ENCODE results near the gene AQP1. TPM values are rescaled to one million over a fixed set of nuclear protein-coding genes. Genes with fewer than 3 reads are reported as not detected.

The AQP1 gene
- total and polyA plus RNA-seq, 3 donors from 2014 or later: 15.2 to 55.8 (median 28.1) TPM

DNA sequence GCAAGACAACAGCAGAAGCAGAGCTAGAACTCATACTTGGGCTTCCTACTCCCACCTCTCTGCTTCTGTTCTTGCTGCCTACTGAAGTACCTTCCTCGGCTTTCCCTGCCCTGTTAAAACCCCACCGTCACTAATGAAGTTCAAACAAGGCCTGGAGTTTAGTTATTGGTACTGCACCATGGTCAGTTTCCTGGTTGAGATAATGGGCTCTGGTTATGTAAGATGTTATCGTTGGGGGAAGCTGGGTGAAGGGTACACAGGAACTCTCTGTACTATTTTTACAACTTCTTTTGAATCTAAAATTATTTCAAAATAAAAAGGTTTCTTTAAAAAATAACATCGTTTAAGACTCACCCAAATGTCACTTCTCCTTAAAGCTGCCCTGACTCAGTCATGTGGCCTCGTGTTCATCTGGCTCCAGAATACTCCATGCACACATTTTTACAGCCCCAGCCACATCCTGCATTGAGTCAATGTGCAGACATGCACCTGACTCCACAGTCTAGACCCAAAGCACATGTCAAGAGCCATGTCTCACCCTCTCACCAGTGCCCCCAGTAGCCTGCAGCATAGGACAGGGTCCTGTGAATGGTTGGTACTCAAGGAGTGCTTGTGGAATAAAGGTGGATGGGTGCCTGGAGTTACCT is 36.9 kb upstream of the AQP1 start:
- DNase-seq: no peak
- no peaks in the 10 kb centered on the region for H3K36me3 ChIP-seq (ENCODE audit: low read depth, missing control alignments)
- H3K9me3 ChIP-seq: no peaks in the 10 kb centered on the region
- no peaks in the 10 kb centered on the region for H3K27me3 ChIP-seq
- 85 to 92% methylated on average over 5 of the region's 5 CpGs for WGBS, 2 donors
- H3K4me3 ChIP-seq: no peak overlapping the region
- H3K27ac ChIP-seq: no peak overlapping the region
- intact Hi-C loops (cut with DNase I; ENCODE audit: low total_unique reads): no loop called here
- H3K4me1 ChIP-seq: no peaks in the 10 kb centered on the region
- no peak for TF ChIP-seq CTCF (IDR thresholded peaks at IDR 0.05)
- no peak for TF ChIP-seq POLR2A (IDR thresholded peaks at IDR 0.05)

- Histone ChIP-seq H3K36me3 (ENCODE audit: low read depth, missing control alignments) (no peaks in the 10 kb centered on the region), H3K9me3 (no peaks in the 10 kb centered on the region), H3K4me1 (no peaks in the 10 kb centered on the region), H3K27me3 (no peaks in the 10 kb centered on the region), H3K27ac (no peak overlapping the region), H3K4me3 (no peak overlapping the region)
- TF ChIP-seq CTCF (IDR thresholded peaks at IDR 0.05) (no peak), POLR2A (IDR thresholded peaks at IDR 0.05) (no peak)
- WGBS, 2 donors: 83 to 86% methylated on average over 9 of the region's 9 CpGs
- intact Hi-C loops (cut with DNase I; ENCODE audit: low total_unique reads): no loop called here
- no peak for DNase-seq
Measured at GRCh38 chr7:30877015-30877769, 34.5 kb upstream of the AQP1 start.

DNA sequence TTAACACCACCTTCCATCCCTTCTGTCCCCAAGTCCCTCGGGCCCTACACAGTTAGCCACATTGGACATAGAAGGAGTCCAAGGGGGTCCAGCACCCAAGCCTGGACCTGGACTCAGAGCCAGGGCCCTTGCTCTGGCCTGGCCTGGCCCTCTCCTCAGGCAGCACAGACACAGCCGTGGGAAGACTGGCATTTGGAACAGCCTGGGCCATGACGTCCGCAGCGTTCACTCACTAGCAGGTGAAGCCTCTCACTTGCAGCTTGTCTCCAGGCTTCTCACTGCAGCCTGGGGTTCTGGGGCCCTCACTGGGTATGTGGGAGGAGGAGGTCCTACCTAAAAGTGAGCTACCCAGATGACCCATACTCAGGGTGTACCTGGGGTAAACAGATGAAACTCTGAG is 33.7 kb upstream of the AQP1 start:
- intact Hi-C loops (cut with DNase I; ENCODE audit: low total_unique reads): no loop called here
- H3K4me1 ChIP-seq: no peaks in the 10 kb centered on the region

DNA sequence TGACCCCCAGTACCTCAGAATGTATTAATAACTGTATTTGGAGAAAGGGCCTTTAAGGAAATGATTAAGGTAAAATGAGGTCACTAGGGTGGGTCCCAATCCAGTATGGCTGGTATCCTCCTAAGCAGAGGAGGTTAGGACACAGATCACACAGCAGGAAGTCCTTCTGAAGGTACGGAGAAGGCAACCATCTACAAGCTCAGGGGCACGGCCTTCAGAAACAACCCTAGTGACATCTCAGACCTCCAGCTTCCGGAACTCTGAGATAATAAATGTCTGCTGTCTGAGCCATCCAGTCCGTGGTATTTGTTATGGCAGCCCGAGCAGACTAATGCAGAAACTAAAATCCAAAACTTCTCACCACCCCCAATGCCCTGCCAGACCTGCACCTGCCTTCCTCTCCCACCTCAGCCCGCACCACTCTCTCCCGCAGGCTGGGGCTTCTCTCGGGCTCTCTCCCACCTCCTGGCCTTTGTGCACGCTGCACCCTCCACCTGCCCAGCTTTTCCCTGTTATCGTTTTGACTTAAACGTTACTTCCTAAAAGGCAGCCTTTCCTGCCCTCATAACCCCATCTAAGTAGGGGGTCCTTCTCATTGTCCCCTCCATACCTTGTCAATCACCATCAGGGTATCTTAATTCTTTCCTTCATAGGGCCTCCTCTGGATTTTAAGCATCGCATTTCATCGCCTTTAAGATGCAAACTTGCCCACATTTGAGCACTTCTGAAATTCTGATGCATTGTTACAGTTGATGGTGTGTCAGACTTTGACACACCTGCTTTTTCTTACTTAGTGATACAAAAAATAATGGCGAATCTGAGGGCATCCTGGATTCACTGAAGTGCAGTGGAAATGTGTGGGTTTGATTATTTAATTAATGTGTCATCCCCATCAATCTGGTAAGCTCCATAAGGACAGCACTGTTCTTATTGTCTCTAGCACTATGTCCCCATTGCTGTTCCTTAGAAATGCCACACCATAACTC is 32.2 kb upstream of the AQP1 start:
- no peak overlapping the region for H3K27ac ChIP-seq
- WGBS, 2 donors: 78 to 84% methylated on average over 14 of the region's 14 CpGs

More for the DNA sequence above, 33.7 kb upstream of the AQP1 start:
- Histone ChIP-seq H3K4me3 (no peak overlapping the region), H3K9me3 (no peaks in the 10 kb centered on the region), H3K36me3 (ENCODE audit: low read depth, missing control alignments) (no peaks in the 10 kb centered on the region), H3K27ac (no peak overlapping the region), H3K27me3 (no peaks in the 10 kb centered on the region)
- TF ChIP-seq POLR2A (IDR thresholded peaks at IDR 0.05) (no peak), CTCF (IDR thresholded peaks at IDR 0.05) (no peak)
- 86 to 100% methylated on average over 1 to 5 of the region's 5 CpGs for WGBS, 2 donors
- DNase-seq: no peak

More for the DNA sequence above, 32.2 kb upstream of the AQP1 start:
- TF ChIP-seq CTCF (IDR thresholded peaks at IDR 0.05) (no peak), POLR2A (IDR thresholded peaks at IDR 0.05) (no peak)
- no peaks in the 10 kb centered on the region for H3K27me3 ChIP-seq
- no peaks in the 10 kb centered on the region for H3K4me1 ChIP-seq
- H3K9me3 ChIP-seq: no peaks in the 10 kb centered on the region
- H3K4me3 ChIP-seq: no peak overlapping the region
- intact Hi-C loops (cut with DNase I; ENCODE audit: low total_unique reads): no loop called here
- no peak for DNase-seq
- H3K36me3 ChIP-seq (ENCODE audit: low read depth, missing control alignments): no peaks in the 10 kb centered on the region

Measured in testis (tissue), 3 donors.